MM.1S (cell line): ENCODE data around the gene OR2G3.

Experiments
- EZH2 ChIP-seq: fragments of 300-600 bp; sonication (generic); optimal IDR thresholded peaks from 2 replicates; pipeline ENCODE3; 2017; ENCODE audit warnings: low read depth, mild to moderate bottlenecking, antibody characterized with exemption, low read length, mixed read lengths
- TF ChIP-seq, protein P1 (sequence below): fragments of 300-600 bp; sonication (generic); IDR thresholded peaks from 2 replicates; pipeline ENCODE4 v1.5.1; 2016; ENCODE audit warnings: antibody characterized with exemption, low read length, mixed read lengths

- TF ChIP-seq, protein P1, sequence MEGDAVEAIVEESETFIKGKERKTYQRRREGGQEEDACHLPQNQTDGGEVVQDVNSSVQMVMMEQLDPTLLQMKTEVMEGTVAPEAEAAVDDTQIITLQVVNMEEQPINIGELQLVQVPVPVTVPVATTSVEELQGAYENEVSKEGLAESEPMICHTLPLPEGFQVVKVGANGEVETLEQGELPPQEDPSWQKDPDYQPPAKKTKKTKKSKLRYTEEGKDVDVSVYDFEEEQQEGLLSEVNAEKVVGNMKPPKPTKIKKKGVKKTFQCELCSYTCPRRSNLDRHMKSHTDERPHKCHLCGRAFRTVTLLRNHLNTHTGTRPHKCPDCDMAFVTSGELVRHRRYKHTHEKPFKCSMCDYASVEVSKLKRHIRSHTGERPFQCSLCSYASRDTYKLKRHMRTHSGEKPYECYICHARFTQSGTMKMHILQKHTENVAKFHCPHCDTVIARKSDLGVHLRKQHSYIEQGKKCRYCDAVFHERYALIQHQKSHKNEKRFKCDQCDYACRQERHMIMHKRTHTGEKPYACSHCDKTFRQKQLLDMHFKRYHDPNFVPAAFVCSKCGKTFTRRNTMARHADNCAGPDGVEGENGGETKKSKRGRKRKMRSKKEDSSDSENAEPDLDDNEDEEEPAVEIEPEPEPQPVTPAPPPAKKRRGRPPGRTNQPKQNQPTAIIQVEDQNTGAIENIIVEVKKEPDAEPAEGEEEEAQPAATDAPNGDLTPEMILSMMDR, result no peak
- no peak for TF ChIP-seq EZH2
Measured at GRCh38 chr1:247557926-247558674, 47.3 kb upstream of the OR2G3 start.
